ENCODE measurements around the gene ZMYM2. TPM values are rescaled to one million over a fixed set of nuclear protein-coding genes. Genes with fewer than 3 reads are reported as not detected.

The ZMYM2 gene
- total RNA-seq, 1 donor from 2014 or later: 109 TPM

GRCh38 chr13:20069956-20070355, 111.4 kb downstream of the ZMYM2 start:
- Mint-ChIP-seq H3K4me3 (ENCODE audit: unreplicated experiment) (no peak overlapping the region), H3K27me3 (ENCODE audit: low read depth, unreplicated experiment) (no peaks in the 10 kb centered on the region), H3K27ac (ENCODE audit: unreplicated experiment) (no peak overlapping the region), H3K4me1 (ENCODE audit: low read depth, unreplicated experiment) (no peaks in the 10 kb centered on the region), H3K36me3 (ENCODE audit: low read depth, unreplicated experiment) (peaks cover 18% of the 10 kb centered on the region), H3K9me3 (ENCODE audit: unreplicated experiment) (no peaks in the 10 kb centered on the region)
- Histone ChIP-seq H3K36me3 (ENCODE audit: insufficient read depth, low read length) (peaks cover 38% of the 10 kb centered on the region), H3K4me1 (ENCODE audit: insufficient read depth, low read length) (no peaks in the 10 kb centered on the region), H3K4me3 (ENCODE audit: insufficient read depth, low read depth, low read length) (no peak overlapping the region), H3K9ac (ENCODE audit: low read length) (no peak overlapping the region), H3K79me2 (ENCODE audit: insufficient read depth, low read length) (no peaks in the 10 kb centered on the region), H4K20me1 (ENCODE audit: insufficient read depth, low read length) (peaks cover 24% of the 10 kb centered on the region), H3K27ac (ENCODE audit: low read depth, low read length) (no peak overlapping the region), H3K27me3 (ENCODE audit: insufficient read depth, low read length) (no peaks in the 10 kb centered on the region), H3K4me2 (ENCODE audit: low read length) (no peak overlapping the region), H3K9me3 (ENCODE audit: insufficient read depth, low read depth, low read length) (no peaks in the 10 kb centered on the region), H2AFZ (ENCODE audit: low read depth, low read length) (no peak overlapping the region)
- TF ChIP-seq CTCF (IDR thresholded peaks at IDR 0.05; ENCODE audit: insufficient read depth, low read depth, low read length) (no peak), EZH2 (IDR thresholded peaks at IDR 0.05; ENCODE audit: insufficient read depth, low read length) (no peak)
- FAIRE-seq (no peak), DNase-seq (ENCODE audit: low read depth) (no peak)

GRCh38 chr13:20073775-20074174, 115.2 kb downstream of the ZMYM2 start:
- Mint-ChIP-seq H3K36me3 (ENCODE audit: low read depth, unreplicated experiment) (peaks cover 18% of the 10 kb centered on the region), H3K27me3 (ENCODE audit: low read depth, unreplicated experiment) (no peaks in the 10 kb centered on the region), H3K4me3 (ENCODE audit: unreplicated experiment) (no peak overlapping the region), H3K27ac (ENCODE audit: unreplicated experiment) (no peak overlapping the region), H3K9me3 (ENCODE audit: unreplicated experiment) (no peaks in the 10 kb centered on the region), H3K4me1 (ENCODE audit: low read depth, unreplicated experiment) (no peaks in the 10 kb centered on the region)
- Histone ChIP-seq H3K27ac (ENCODE audit: low read depth, low read length) (no peak overlapping the region), H3K4me1 (ENCODE audit: insufficient read depth, low read length) (no peaks in the 10 kb centered on the region), H3K4me2 (ENCODE audit: low read length) (no peak overlapping the region), H3K79me2 (ENCODE audit: insufficient read depth, low read length) (no peaks in the 10 kb centered on the region), H3K9ac (ENCODE audit: low read length) (no peak overlapping the region), H2AFZ (ENCODE audit: low read depth, low read length) (no peak overlapping the region), H3K9me3 (ENCODE audit: insufficient read depth, low read depth, low read length) (no peaks in the 10 kb centered on the region), H3K27me3 (ENCODE audit: insufficient read depth, low read length) (no peaks in the 10 kb centered on the region), H3K4me3 (ENCODE audit: insufficient read depth, low read depth, low read length) (no peak overlapping the region), H3K36me3 (ENCODE audit: insufficient read depth, low read length) (peaks cover 13% of the 10 kb centered on the region), H4K20me1 (ENCODE audit: insufficient read depth, low read length) (peaks cover 16% of the 10 kb centered on the region)
- FAIRE-seq: no peak
- TF ChIP-seq EZH2 (IDR thresholded peaks at IDR 0.05; ENCODE audit: insufficient read depth, low read length) (no peak), CTCF (IDR thresholded peaks at IDR 0.05; ENCODE audit: insufficient read depth, low read depth, low read length) (no peak)
- DNase-seq (ENCODE audit: low read depth): no peak

GRCh38 chr13:20074966-20075365, 116.4 kb downstream of the ZMYM2 start:
- DNase-seq (ENCODE audit: low read depth) (no peak), FAIRE-seq (no peak)
- no peaks in the 10 kb centered on the region for H3K79me2 ChIP-seq (ENCODE audit: insufficient read depth, low read length)
- peaks cover 1% of the 10 kb centered on the region for H3K4me1 Mint-ChIP-seq (ENCODE audit: low read depth, unreplicated experiment)
- no peak overlapping the region for H3K27ac Mint-ChIP-seq (ENCODE audit: unreplicated experiment)
- H3K36me3 ChIP-seq (ENCODE audit: insufficient read depth, low read length): peaks cover 13% of the 10 kb centered on the region
- peaks cover 18% of the 10 kb centered on the region for H3K36me3 Mint-ChIP-seq (ENCODE audit: low read depth, unreplicated experiment)
- H3K9ac ChIP-seq (ENCODE audit: low read length): no peak overlapping the region
- H3K27me3 ChIP-seq (ENCODE audit: insufficient read depth, low read length): no peaks in the 10 kb centered on the region
- H3K27ac ChIP-seq (ENCODE audit: low read depth, low read length): no peak overlapping the region
- no peak for TF ChIP-seq EZH2 (IDR thresholded peaks at IDR 0.05; ENCODE audit: insufficient read depth, low read length)
- no peak for TF ChIP-seq CTCF (IDR thresholded peaks at IDR 0.05; ENCODE audit: insufficient read depth, low read depth, low read length)
- H3K27me3 Mint-ChIP-seq (ENCODE audit: low read depth, unreplicated experiment): no peaks in the 10 kb centered on the region
- no peak overlapping the region for H3K4me3 Mint-ChIP-seq (ENCODE audit: unreplicated experiment)
- no peaks in the 10 kb centered on the region for H3K9me3 Mint-ChIP-seq (ENCODE audit: unreplicated experiment)
- no peak overlapping the region for H3K4me3 ChIP-seq (ENCODE audit: insufficient read depth, low read depth, low read length)
- no peaks in the 10 kb centered on the region for H3K4me1 ChIP-seq (ENCODE audit: insufficient read depth, low read length)
- H4K20me1 ChIP-seq (ENCODE audit: insufficient read depth, low read length): peaks cover 18% of the 10 kb centered on the region
- no peak overlapping the region for H2AFZ ChIP-seq (ENCODE audit: low read depth, low read length)
- H3K4me2 ChIP-seq (ENCODE audit: low read length): no peak overlapping the region
- no peaks in the 10 kb centered on the region for H3K9me3 ChIP-seq (ENCODE audit: insufficient read depth, low read depth, low read length)

Data from astrocyte (in vitro differentiated cells and primary cell).